GM18861 (cell line): Measurements from ENCODE around the gene NEK3.
"Not testable (repeated sequence)": the region's sequence is repeated elsewhere in the genome, so short reads cannot be mapped to it uniquely, and the experiment has no call there.

Source experiments
- ATAC-seq: cut with Tn5 transposase; IDR thresholded peaks from one replicate; pipeline ENCODE4 v1.9.1; 2021; ENCODE audit not compliant: unreplicated experiment

Gene NEK3

GRCh38 chr13:52125547-52125946 is 33.9 kb downstream of the NEK3 start:
- no peak for ATAC-seq

DNA sequence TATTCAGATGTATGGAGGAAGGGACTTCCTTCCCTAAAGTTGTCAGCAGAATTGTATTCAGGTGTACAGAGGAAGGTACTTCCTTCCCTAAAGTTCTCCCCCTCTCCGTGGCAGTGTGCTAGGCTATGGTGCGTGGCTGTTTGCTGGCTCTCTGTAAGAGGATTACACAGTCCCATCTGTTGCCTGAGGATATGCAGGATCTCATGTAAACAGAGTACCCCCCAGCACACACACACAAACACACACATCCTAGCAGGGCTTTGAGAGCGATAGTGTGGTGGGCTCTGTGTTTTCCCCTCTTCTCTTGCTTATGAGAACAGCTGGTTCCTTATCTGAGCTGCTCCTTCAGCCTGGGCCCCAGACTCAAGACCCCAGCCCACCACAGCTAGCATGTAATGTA is 40.8 kb downstream of the NEK3 start:
- ATAC-seq: no peak

GRCh38 chr13:52118095-52118494 is 41.3 kb downstream of the NEK3 start:
- no peak for ATAC-seq

DNA sequence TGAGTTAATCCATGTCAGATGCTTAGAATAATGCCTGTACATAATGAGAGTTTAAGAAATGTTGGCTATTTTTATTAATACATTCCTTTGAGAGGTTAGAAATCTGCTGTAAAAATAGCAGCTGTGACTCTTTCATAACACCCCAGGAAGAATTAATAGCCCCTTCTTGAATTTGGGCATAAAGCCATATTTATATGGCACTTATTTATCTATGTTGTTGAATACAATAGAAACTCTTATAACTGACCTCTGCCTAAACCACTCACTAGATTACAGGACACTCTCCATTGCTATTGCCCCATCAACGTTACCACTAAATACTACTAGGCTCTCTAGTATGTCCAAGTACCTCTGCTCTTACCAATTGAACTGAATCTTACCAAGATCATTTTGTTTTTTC is 46.8 kb downstream of the NEK3 start:
- no peak for ATAC-seq

- ATAC-seq: no peak
Measured at GRCh38 chr13:52109116-52109670, 50.2 kb downstream of the NEK3 start.

- ATAC-seq: no peak
Measured at GRCh38 chr13:52105841-52106240, 53.6 kb downstream of the NEK3 start.

DNA sequence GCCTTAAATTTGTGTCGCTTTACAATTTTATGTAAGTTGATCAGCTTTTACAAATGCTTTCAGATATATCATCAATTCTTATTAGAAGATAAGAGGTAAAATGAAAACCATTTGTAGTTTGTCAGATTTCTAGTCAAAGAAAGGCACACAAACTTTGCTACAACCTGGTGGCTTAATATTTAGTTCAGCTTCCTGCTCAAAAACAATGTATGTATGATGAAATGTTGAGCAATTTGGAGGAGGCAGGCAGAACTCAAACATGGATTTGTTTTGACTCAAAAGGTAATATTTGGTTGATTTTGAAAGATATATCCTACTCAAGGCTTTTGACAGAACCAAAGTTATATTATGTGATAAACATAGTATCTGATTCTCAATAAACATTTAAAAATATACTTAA is 54.8 kb downstream of the NEK3 start:
- no peak for ATAC-seq

DNA sequence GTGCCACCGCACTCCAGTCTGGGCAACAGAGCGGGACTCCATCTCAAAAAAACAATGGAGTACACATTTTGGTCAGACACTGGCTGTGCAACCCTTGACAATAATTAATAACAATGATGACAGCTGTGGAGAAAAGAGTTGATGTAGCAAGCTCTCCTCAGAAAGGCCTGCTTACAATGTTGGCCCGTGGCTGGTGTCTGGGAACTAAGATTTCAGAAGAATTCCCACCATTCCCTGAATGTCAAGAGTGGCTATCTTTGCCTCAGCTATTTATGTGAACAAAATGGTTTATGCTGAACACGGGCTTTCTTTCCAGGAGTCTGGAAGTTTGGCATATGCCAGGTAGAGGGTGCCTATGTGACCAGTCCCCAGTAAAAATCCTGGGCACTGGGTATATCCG is 56.0 kb downstream of the NEK3 start:
- no peak for ATAC-seq

GRCh38 chr13:52102423-52102822 is 57.0 kb downstream of the NEK3 start:
- not testable (repeated sequence) for ATAC-seq

DNA sequence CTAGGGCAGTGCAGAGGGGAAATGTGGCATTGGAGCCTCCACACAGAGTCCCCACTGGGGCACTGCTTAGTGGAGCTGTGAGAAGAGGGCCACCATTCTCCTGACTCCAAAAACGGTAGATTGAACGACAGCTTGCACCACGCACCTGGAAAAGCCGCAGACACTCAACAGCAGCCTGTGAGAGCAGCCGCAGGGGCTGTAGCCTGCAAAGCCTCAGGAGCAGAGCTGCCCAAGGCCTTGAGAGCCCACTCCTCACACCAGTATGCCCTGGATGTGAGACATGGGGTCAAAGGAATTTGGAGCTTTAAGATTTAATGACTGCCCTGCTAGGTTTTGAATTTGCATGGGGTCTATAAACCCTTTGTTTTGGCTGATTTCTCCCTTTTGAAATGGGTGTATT is 62.2 kb downstream of the NEK3 start:
- ATAC-seq: no peak

GRCh38 chr13:52096748-52097147 is 62.6 kb downstream of the NEK3 start:
- ATAC-seq: no peak

DNA sequence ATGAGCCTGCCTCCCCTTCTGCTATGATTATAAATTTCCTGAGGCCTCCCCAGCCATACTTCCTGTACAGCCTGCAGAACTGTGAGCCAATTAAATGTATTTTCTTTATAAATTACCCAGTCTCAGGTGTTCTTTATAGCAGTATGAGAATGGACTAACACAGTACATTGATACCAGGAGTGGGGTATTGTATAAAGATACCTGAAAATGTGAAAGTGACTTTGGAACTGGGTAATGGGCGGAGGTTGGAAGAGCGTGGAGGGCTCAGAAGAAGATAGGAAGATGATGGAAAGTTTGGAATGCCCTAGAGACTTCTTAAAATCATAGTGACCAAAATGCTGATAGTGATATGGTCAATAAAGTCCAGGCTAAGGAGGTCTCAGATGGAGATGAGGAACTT is 63.3 kb downstream of the NEK3 start:
- ATAC-seq: no peak

DNA sequence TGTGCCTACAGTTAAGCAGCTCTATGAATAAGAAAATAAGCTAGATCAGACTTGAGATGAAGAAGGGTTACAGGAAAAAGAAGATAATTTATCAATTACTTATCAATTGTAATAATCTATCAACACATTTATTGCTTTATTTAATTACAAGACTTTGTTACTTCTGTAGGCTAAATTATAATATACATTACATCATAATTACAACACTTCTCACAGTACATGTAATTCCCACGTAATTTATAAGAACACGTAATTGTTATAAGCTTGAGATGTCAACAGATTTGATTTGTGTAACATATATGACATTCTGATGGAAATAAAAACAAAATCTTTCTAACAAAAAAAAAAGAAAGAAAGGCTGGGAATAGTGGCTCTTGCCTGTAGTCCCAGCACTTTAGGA is 67.3 kb downstream of the NEK3 start:
- no peak for ATAC-seq

- ATAC-seq: no peak
Measured at GRCh38 chr13:52091473-52091872, 67.9 kb downstream of the NEK3 start.

DNA sequence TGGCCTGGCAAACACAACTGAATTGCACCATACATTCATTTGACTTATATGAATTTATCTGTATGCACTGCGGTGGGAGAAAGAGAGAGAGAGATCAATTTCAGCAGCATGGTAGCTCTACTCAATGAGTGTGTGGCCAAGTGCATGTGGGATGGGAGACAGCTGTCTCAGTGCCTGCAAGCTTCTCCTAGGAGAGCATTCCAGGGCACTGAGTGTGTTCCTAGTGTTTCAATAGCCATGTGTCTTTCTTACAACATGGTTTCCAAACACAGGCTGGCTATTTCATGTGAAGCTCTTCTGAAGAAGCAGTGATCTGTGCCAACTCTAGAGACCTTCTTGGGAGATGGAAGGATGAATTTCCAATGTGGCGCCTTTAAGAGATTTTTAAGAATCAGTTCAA is 74.0 kb downstream of the NEK3 start:
- no peak for ATAC-seq

- not testable (repeated sequence) for ATAC-seq
Measured at GRCh38 chr13:52084981-52085380, 74.4 kb downstream of the NEK3 start.
